BE2C (cell line): ENCODE measurements around the gene FYB2.

Experiments
- DNase-seq: peaks from one replicate; pipeline ENCODE4 v3.0.0-alpha.2; 2020
- H3K27me3 ChIP-seq: fragments of 250-450 bp; sonication (Bioruptor Pico); 2 replicates; pipeline ENCODE4 v1.5.1; 2020; ENCODE audit warnings: mild to moderate bottlenecking
- H3K36me3 ChIP-seq: fragments of 250-450 bp; sonication (Bioruptor Pico); 2 replicates; pipeline ENCODE4 v1.5.1; 2020; ENCODE audit warnings: mild to moderate bottlenecking
- H3K4me1 ChIP-seq: fragments of 250-450 bp; sonication (Bioruptor Pico); 2 replicates; pipeline ENCODE4 v1.5.1; 2020
- H3K4me3 ChIP-seq: 2 replicates; pipeline ENCODE4 v1.5.1; 2011; ENCODE audit warnings: low read depth, low read length
- H3K9me3 ChIP-seq: fragments of 250-450 bp; sonication (Bioruptor Pico); 2 replicates; pipeline ENCODE4 v1.5.1; 2020
- TF ChIP-seq, protein P1 (sequence below): IDR thresholded peaks from 2 replicates; pipeline ENCODE4 v1.5.1; 2012; ENCODE audit warnings: mild to moderate bottlenecking, low read depth, low read length

FYB2 gene

DNA sequence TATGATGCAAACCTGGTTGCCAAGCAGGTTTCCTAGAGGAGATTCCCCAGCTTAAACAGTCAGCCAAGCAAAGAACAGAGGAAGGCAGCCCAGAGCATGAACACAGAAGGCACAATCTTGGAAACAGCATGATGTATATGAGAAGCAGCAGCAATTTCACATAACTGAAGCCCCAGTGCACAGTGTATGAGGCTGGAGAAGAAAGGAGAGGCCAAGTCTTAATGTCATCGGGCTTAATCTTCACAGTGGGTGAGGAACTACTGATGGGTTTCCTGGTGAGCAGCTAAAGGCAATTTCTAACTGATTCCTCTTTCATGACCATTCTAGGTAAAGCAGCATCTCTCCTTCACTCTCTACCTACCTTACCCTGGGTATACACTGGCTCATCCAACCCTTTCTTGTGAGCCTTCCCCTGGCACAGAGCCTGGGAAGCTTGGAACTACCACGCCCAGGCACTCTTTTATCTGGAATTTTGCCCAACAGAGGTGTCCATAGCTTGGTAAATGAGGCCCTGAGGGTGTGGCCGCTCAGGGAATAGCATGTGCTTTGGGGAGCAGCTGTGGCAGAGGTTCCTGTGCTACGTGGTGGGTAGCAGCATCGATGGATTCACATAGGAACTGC is 22.0 kb downstream of the FYB2 start:
- no peaks in the 10 kb centered on the region for H3K36me3 ChIP-seq
- DNase-seq = no peak
- no peaks in the 10 kb centered on the region for H3K9me3 ChIP-seq
- H3K4me1 ChIP-seq = no peaks in the 10 kb centered on the region
- TF ChIP-seq, protein P1, sequence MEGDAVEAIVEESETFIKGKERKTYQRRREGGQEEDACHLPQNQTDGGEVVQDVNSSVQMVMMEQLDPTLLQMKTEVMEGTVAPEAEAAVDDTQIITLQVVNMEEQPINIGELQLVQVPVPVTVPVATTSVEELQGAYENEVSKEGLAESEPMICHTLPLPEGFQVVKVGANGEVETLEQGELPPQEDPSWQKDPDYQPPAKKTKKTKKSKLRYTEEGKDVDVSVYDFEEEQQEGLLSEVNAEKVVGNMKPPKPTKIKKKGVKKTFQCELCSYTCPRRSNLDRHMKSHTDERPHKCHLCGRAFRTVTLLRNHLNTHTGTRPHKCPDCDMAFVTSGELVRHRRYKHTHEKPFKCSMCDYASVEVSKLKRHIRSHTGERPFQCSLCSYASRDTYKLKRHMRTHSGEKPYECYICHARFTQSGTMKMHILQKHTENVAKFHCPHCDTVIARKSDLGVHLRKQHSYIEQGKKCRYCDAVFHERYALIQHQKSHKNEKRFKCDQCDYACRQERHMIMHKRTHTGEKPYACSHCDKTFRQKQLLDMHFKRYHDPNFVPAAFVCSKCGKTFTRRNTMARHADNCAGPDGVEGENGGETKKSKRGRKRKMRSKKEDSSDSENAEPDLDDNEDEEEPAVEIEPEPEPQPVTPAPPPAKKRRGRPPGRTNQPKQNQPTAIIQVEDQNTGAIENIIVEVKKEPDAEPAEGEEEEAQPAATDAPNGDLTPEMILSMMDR = no peak
- H3K4me3 ChIP-seq = no peak overlapping the region
- no peaks in the 10 kb centered on the region for H3K27me3 ChIP-seq

DNA sequence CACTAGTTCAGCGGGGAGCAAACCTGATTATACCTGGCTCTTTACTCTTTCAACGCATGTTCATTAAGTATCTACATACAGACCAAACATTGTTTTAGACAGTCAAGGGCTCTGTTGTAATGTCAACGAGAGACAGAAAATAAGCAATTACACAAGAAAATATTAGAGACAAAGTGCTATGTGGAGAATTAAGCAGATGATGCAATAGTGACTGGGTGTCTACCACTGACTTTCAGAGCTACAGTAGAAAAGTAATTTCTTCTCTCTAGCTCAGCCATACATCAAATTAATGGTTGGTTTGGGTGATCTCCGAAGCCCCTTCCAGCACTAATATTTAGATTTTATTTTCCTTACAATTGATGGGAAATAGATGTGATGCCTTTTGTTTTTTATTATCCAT is 23.3 kb downstream of the FYB2 start:
- no peak overlapping the region for H3K4me3 ChIP-seq
- TF ChIP-seq, protein P1 = no peak
- H3K4me1 ChIP-seq = no peaks in the 10 kb centered on the region
- DNase-seq = no peak
- H3K27me3 ChIP-seq = no peaks in the 10 kb centered on the region
- no peaks in the 10 kb centered on the region for H3K36me3 ChIP-seq
- H3K9me3 ChIP-seq = no peaks in the 10 kb centered on the region

DNA sequence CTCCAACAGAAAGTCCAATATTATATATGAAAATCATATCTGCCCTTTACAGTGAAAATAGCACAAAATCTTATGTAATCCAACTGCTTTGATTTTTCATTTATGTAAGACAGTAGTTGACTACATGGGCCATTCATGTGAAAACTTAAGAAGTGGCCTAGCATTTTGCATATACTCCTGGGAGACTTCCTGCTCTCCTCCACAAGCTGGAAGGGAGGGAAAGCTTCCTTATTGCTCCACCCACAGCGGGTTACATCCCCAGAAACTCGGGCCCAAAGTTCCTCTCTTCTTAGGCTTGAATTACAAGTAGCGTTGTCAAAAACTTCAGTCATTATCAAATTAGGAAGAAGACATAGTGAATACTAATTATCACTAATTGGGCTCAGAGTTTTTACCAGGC is 29.2 kb downstream of the FYB2 start:
- TF ChIP-seq, protein P1 = no peak
- no peak for DNase-seq
- Histone ChIP-seq H3K9me3 (no peaks in the 10 kb centered on the region), H3K4me1 (no peaks in the 10 kb centered on the region), H3K36me3 (no peaks in the 10 kb centered on the region), H3K4me3 (no peak overlapping the region), H3K27me3 (no peaks in the 10 kb centered on the region)

DNA sequence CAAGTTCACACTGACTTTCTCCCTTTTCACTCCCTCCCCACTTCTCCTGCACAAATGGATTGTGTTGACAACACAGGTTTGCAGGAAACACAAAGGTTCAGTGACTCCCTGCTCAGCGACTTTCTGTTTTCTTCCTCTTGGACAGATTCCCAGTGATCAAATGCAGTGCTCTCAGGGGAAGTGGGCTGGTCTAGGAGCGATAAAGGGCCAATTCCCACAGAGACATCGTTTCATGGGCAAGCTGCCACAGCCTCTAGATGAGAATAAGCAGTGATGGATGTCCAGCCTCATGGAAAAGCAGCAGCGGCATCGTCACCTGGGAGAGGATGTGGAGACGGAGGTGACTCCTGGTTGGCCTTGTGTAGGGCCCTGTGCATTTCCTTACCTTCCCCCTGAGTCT is 30.6 kb downstream of the FYB2 start:
- DNase-seq = peak; percentile 55
- no peaks in the 10 kb centered on the region for H3K36me3 ChIP-seq
- H3K9me3 ChIP-seq = no peaks in the 10 kb centered on the region
- TF ChIP-seq, protein P1 = no peak
- H3K27me3 ChIP-seq = no peaks in the 10 kb centered on the region
- H3K4me3 ChIP-seq = no peak overlapping the region
- H3K4me1 ChIP-seq = no peaks in the 10 kb centered on the region

DNA sequence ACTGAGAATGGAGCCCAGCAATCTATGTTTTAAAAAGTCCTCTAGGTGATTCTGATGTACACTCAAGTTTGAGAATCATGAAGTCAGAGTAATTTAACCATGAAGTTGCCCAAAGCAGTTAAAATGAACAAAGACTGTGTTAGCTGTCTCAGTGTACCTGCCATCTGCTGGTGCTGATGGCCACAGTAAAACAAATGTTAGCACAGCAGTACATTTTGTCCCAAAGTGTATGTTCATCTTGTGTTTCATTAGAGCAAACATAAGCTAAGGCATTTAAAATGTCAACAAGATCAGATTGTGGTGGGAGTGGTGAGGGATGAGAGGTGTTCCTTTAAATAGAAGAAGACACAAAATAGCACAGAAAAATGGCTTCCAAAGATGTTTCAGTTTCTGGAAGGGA is 31.1 kb downstream of the FYB2 start:
- Histone ChIP-seq H3K27me3 (no peaks in the 10 kb centered on the region), H3K9me3 (no peaks in the 10 kb centered on the region), H3K36me3 (no peaks in the 10 kb centered on the region), H3K4me3 (no peak overlapping the region), H3K4me1 (no peaks in the 10 kb centered on the region)
- TF ChIP-seq, protein P1 = no peak
- DNase-seq = no peak

DNA sequence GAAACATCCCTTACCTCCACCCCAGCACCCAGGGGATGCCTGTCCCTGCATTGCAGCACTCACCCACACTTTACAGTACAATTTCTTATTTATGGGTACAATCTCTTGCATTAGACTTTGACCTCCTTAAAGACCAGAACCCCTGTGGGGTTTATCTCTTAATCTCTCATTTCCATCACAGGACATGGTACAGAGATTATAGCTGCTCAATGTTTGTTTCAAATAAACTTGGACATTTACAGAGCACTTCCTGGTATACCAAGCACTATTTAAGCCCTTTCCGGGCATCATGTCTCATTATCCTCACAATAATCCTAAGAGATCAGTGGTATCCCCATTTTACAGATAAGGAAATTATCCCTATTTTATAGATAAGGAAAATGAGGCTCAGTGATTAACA is 31.9 kb downstream of the FYB2 start:
- H3K9me3 ChIP-seq = no peaks in the 10 kb centered on the region
- no peaks in the 10 kb centered on the region for H3K27me3 ChIP-seq
- TF ChIP-seq, protein P1 = no peak
- no peaks in the 10 kb centered on the region for H3K36me3 ChIP-seq
- no peak for DNase-seq
- H3K4me1 ChIP-seq = no peaks in the 10 kb centered on the region
- H3K4me3 ChIP-seq = no peak overlapping the region
